Adipose tissue (tissue), 3 donors: Measurements from ENCODE around the gene PAQR8. TPM values are rescaled to one million over a fixed set of nuclear protein-coding genes. Genes with fewer than 3 reads are reported as not detected.

ENCODE experiments used
- H3K27ac ChIP-seq: one replicate; pipeline ENCODE4 v1.5.1; 2013; ENCODE audit warnings: low read depth, low read length
- WGBS, 3 donors: extraction: QIAGEN DNeasy Blood & Tissue Kit; methylation state at CpG; one replicate each; pipeline ENCODE4 v1.1.7; 2013; 5-methylcytosine and 5-hydroxymethylcytosine counted together
- polyA plus RNA-seq, 3 donors: library from polyadenylated mRNA; stranded (reverse); fragments of 200-250 nt; gene quantifications; one replicate each; pipeline ENCODE4 v1.2.3, GENCODE V29; 2013
- donor health status: healthy with polysubstance abuse.
- donor health status: Bipolar disorder and iron deficiency.
- donor health status: healthy.

PAQR8 gene
- polyA plus RNA-seq: 1 to 10 TPM; 1.0 to 2.8 (median 1.1) TPM

- 0% methylated on average over 42 to 69 of the region's 69 CpGs for WGBS, 3 donors
- peak within 1 kb of the TSS; percentile 61 for H3K27ac ChIP-seq
Observed at GRCh38 chr6:52361945-52362442, at the start of gene PAQR8. PAQR8 (plus strand) TSS chr6:52362151; CDS start chr6:52403214, 41,063 bp downstream.

- 72 to 83% (median 77%) methylated on average over 2 of the region's 2 CpGs for WGBS, 3 donors
- H3K27ac ChIP-seq: no peak overlapping the region
Observed at GRCh38 chr6:52312461-52312860, 49.5 kb upstream of the PAQR8 start.

DNA sequence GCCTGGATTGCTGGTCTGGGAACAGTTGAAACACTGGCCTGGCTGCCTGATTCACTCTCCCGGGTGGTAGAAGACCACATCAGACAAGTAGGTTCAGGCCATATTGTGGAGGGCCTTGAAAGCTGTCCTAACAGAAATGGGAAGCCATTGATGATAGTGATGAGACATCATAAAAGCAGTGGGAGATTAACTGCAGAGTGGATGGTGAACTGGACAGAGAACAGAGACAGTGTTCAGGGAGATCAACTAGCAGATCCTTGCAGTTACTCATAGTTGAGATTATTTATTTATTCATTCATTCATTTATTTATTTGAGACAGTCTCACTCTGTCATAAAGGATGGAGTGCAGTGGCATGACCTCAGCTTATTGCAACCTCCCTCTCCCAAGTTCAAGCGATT is 47.2 kb upstream of the PAQR8 start:
- H3K27ac ChIP-seq: no peak overlapping the region
- WGBS, 3 donors: 89 to 97% (median 93%) methylated on average over 2 of the region's 2 CpGs

- 57 to 81% (median 62%) methylated on average over 1 of the region's 1 CpG for WGBS, 3 donors
- no peak overlapping the region for H3K27ac ChIP-seq
Observed at GRCh38 chr6:52317211-52317610, 44.7 kb upstream of the PAQR8 start.

DNA sequence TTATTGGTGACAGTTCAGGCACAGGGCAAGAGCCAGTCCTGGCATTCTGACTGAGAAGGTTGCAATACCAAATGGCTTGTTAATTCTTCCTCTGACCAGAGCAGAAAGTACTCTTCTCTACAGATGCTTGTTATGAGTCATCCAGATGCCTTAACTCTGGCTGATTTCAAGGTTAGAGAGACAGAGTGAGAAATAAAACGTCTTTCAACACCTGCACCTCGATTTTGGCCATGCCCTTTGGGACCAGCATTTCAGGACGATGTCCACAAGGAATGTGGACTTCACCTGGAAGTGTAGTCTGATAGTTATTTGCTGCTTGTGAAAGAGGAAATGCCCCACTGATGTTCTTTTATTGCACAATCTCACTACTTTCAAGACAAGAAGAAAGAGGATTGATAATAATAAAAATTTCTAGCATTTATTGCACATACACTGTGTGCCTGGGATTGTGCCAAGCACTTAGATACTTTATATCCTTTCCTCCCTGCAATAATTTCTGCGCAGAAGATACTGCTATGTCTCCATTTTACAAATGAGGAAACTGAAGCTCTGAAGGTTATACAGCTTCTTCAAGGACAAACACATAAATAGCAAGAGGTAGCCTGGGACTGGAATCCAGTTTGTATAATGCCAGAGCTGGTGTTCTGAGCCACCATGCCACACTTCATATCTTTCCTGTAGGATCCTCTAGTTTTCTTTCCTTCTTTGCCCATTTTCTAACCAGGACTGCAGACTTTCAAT is 43.9 kb upstream of the PAQR8 start:
- no peak overlapping the region for H3K27ac ChIP-seq
- WGBS, 3 donors: 41 to 49% (median 41%) methylated on average over 4 of the region's 4 CpGs

DNA sequence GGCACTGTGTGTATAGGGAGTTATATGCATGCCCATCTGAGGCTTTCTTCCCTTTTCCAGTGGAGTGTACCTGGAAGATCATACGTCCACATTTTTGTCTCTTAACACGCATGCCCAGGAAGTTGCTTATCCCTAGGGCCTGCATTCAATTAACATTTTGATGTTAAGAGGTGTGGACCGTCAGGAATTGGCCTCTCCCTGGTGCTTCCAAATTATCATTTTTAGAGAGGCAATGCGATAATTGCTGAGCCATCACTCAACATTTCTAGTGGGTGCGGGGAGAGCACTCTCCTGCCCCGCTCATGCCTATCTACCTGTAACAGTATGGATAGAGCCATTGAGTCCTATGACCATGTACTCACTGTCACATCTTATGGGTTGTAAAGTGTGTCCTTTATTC is 37.8 kb upstream of the PAQR8 start:
- H3K27ac ChIP-seq: no peak overlapping the region
- WGBS, 3 donors: 85 to 93% (median 93%) methylated on average over 6 of the region's 6 CpGs

- H3K27ac ChIP-seq: no peak overlapping the region
- 75 to 82% (median 76%) methylated on average over 14 of the region's 14 CpGs for whole genome bisulfite sequencing, 3 donors
Observed at GRCh38 chr6:52325695-52326471, 36.1 kb upstream of the PAQR8 start.

DNA sequence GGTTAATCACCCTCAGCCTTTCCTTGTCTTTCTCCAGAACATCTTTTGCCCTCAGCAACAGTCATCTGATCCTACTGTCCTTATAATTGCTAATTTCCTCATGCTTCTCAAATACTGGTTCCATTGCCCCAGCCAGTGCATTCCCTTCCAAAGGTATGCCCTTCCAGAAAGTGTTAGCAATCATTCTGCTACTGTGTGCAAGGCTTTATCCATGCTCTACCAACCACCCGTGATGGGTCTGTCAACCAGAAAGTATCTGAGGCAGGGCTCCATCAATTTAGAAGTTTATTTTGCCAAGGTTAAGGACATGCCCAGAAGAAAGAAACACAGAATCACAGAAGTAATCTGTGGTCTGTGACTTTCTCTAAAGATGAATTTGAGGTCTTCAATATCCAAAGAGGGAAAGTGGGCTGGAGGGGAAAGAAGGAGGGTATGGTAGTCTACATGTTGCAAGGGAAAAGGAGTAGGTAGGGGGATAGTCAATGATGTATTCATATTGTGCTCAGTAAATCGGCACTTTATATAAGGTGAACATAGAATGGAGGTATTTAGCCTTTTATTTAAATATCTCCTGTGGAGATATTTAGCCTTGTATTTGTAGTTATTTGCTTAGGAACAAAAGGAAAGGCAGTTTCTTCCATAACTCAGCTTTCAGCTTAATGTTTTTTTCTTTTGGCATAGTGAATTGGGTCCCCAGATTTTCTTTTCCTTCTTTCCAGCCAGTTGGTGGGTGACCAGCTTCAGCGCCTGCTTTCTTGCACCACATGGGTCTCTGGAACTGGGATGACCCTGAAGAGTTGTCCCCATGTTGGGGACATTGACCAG is 35.2 kb upstream of the PAQR8 start:
- H3K27ac ChIP-seq: no peak overlapping the region
- 89 to 96% (median 92%) methylated on average over 3 of the region's 3 CpGs for WGBS, 3 donors

DNA sequence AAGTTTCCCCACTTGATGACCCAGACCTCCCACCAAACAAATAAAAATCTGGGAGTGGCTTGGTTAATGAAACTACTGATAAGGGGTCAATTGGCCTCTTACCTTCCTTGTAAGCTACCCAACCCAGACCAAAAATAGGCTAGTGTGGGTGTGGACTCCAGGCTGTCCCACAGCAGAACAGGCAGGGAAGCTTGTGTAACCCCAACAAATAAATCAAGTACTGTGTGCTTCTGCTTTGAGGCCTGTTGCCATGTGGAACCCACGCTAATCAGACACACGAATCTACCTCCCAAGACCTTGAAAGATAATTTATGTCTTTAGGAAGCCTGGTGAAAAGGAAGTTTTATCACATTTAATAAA is 33.7 kb upstream of the PAQR8 start:
- 52 to 66% (median 56%) methylated on average over 2 of the region's 2 CpGs for WGBS, 3 donors
- H3K27ac ChIP-seq: no peak overlapping the region

GRCh38 chr6:52328729-52329128 is 33.2 kb upstream of the PAQR8 start:
- H3K27ac ChIP-seq: no peak overlapping the region
- WGBS, 3 donors: 63 to 82% (median 64%) methylated on average over 2 of the region's 2 CpGs

GRCh38 chr6:52330470-52330869 is 31.5 kb upstream of the PAQR8 start:
- 53 to 77% (median 57%) methylated on average over 2 of the region's 2 CpGs for WGBS, 3 donors

DNA sequence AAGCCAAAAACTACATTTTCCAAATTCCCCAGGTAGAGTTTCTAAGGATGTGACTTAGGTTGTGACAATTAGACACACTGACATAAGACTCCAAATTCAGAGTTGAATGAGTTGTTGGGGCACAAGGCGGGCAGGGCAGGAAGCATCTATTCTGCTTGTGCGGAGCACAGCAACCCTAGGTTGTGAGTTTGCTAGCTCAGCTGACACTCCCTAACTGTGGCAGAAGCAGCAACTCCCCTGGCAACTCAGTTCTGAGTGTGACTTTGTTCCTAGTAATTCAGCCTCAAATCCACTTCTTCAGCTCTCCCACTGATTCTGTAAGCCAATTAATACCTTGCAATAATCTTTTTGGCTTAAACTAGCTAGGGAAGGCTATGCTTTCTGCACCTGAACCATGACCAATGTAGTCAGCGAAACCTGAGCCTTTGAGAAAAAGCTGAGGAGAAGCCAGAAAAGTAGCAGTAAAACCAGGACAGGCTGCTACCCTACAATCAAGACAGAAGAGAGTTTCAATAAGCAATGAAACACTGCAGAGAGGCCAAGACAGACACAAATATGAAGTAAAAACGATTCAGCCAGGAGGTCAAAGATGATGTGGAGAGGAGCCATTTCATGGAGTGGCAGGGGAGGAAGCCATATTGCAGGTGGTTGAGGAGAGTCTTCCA is 30.0 kb upstream of the PAQR8 start:
- no peak overlapping the region for H3K27ac ChIP-seq
- 86 to 87% (median 86%) methylated on average over 4 of the region's 4 CpGs for WGBS, 3 donors

More at GRCh38 chr6:52330470-52330869, 31.5 kb upstream of the PAQR8 start:
- no peak overlapping the region for H3K27ac ChIP-seq

DNA sequence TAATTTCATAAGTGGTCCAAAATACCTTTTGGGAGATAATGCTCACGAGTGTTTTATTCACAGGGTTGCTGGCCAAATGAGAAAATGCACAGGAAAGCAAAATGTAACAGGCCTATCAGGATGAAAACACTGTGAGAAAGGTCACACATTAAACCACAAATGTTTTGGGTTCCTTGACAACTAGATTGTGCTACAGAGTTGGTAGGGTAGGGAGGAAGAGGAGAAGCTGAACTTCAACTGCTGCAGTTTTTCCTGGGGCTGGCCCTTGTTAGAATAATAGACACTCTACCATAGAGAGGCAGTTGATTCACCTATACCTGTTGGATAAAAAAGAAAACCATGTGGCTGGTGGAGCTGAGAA is 28.1 kb upstream of the PAQR8 start:
- no peak overlapping the region for H3K27ac ChIP-seq
- 13 to 33% (median 31%) methylated on average over 1 of the region's 1 CpG for WGBS, 3 donors

GRCh38 chr6:52335576-52335975 is 26.4 kb upstream of the PAQR8 start:
- H3K27ac ChIP-seq: no peak overlapping the region

DNA sequence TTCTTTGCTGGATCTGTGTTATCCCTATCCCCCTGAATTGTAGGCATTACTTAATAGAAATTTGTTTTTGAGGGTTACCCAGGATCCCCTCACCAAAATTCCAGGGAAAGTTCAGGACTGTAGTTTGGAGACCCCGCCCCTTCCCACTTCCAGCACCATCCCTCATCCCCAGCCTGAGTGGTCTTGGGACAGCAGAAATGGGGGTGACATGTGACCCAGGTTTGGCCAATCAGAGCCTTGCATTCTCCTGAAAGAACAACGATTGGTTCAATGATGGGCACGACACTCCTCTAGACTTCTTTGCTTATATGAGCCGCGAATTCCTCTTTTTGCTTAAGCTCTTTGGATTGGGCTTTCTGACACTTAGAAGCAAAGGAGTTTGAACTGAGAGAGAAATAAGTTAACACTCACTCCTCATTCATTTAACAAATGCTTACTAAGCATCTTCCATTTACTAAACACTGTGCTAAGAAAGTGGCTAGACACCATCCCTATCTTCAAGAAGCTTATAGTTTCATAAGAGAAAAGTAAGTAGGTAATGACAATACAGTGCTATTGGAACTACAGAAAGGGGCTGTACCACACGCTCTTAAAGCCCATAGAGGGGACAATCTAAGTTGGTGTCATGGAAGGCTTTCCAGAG is 24.9 kb upstream of the PAQR8 start:
- 95 to 99% (median 97%) methylated on average over 6 of the region's 6 CpGs for WGBS, 3 donors
- H3K27ac ChIP-seq: no peak overlapping the region

GRCh38 chr6:52337633-52338290 is 24.2 kb upstream of the PAQR8 start:
- H3K27ac ChIP-seq: no peak overlapping the region
- WGBS, 3 donors: 73 to 84% (median 74%) methylated on average over 5 of the region's 5 CpGs

GRCh38 chr6:52340603-52340880 is 21.4 kb upstream of the PAQR8 start:
- H3K27ac ChIP-seq: no peak overlapping the region
